NT2/D1 (cell line): ENCODE results near the gene CTBP2.

Experiments used
- DNase-seq: peaks from one replicate; pipeline ENCODE4 v3.0.0-alpha.2; 2011; ENCODE audit warnings: low read depth, low spot score
- H3K27me3 ChIP-seq: 2 replicates; pipeline ENCODE4 v1.6.0; 2011; ENCODE audit warnings: mild to moderate bottlenecking; ENCODE audit not compliant: insufficient read length, insufficient read depth
- H3K36me3 ChIP-seq: 2 replicates; pipeline ENCODE4 v1.6.1; 2011; ENCODE audit warnings: mild to moderate bottlenecking, low read length, mixed read lengths; ENCODE audit not compliant: insufficient read depth, insufficient read length
- H3K4me1 ChIP-seq: 2 replicates; pipeline ENCODE4 v1.5.1; 2011; ENCODE audit not compliant: insufficient read depth, insufficient read length
- H3K4me3 ChIP-seq: 2 replicates; pipeline ENCODE4 v1.5.1; 2011; ENCODE audit warnings: low read depth; ENCODE audit not compliant: insufficient read length
- H3K9ac ChIP-seq: 2 replicates; pipeline ENCODE4 v1.6.0; 2011; ENCODE audit warnings: low read depth; ENCODE audit not compliant: insufficient read length
- H3K9me3 ChIP-seq: 2 replicates; pipeline ENCODE4 v1.5.1; 2011; ENCODE audit warnings: mild to moderate bottlenecking, low read length; ENCODE audit not compliant: insufficient read depth
- SUZ12 ChIP-seq: IDR thresholded peaks from 2 replicates; pipeline ENCODE4 v1.6.1; 2011; ENCODE audit not compliant: insufficient read length, insufficient read depth; ENCODE audit errors: extremely low read depth
- YY1 ChIP-seq: IDR thresholded peaks from 2 replicates; pipeline ENCODE4 v1.6.1; 2011; ENCODE audit not compliant: insufficient read length, insufficient read depth
- ZNF274 ChIP-seq: IDR thresholded peaks from 2 replicates; pipeline ENCODE4 v1.6.1; 2011; ENCODE audit warnings: mild to moderate bottlenecking, low read depth, low read length

CTBP2 gene

GRCh38 chr10:124939290-124939689, 221.1 kb downstream of the CTBP2 start:
- no peaks in the 10 kb centered on the region for H3K4me1 ChIP-seq
- no peak for TF ChIP-seq SUZ12
- TF ChIP-seq YY1 = no peak
- TF ChIP-seq ZNF274 = no peak
- H3K9ac ChIP-seq = no peak overlapping the region
- H3K9me3 ChIP-seq = no peaks in the 10 kb centered on the region
- no peak for DNase-seq
- no peaks in the 10 kb centered on the region for H3K27me3 ChIP-seq
- H3K36me3 ChIP-seq = peaks cover 6% of the 10 kb centered on the region
- H3K4me3 ChIP-seq = no peak overlapping the region

GRCh38 chr10:124936813-124937212, 223.6 kb downstream of the CTBP2 start:
- H3K4me1 ChIP-seq = no peaks in the 10 kb centered on the region
- no peak for DNase-seq
- no peaks in the 10 kb centered on the region for H3K36me3 ChIP-seq
- no peaks in the 10 kb centered on the region for H3K27me3 ChIP-seq
- no peak for TF ChIP-seq SUZ12
- no peak for TF ChIP-seq ZNF274
- TF ChIP-seq YY1 = no peak
- H3K4me3 ChIP-seq = no peak overlapping the region
- H3K9ac ChIP-seq = no peak overlapping the region
- H3K9me3 ChIP-seq = 0 out of 2 replicates have a peak, but pooled peaks cover under 1% of the 10 kb centered on the region

GRCh38 chr10:124935946-124936345, 224.4 kb downstream of the CTBP2 start:
- TF ChIP-seq SUZ12 (no peak), ZNF274 (no peak), YY1 (no peak)
- Histone ChIP-seq H3K27me3 (no peaks in the 10 kb centered on the region), H3K9ac (no peak overlapping the region), H3K36me3 (no peaks in the 10 kb centered on the region), H3K4me3 (no peak overlapping the region), H3K9me3 (peaks cover 5% of the 10 kb centered on the region; the same call in 1 of the 2 replicates), H3K4me1 (no peaks in the 10 kb centered on the region)
- no peak for DNase-seq
